ENCODE results near the gene GRB2. TPM values are rescaled to one million over a fixed set of nuclear protein-coding genes. Genes with fewer than 3 reads are reported as not detected.

Gene GRB2
- total and polyA plus RNA-seq, 10 of the 15 experiments (the other 5 are each of a cell fraction or from before 2014, with no cell fraction given) = 113 to 268 (median 158) TPM

- TF ChIP-seq STAT3 (IDR thresholded peaks at IDR 0.05; ENCODE audit: low read depth, low read length) (no peak), BCL3 (IDR thresholded peaks at IDR 0.05; ENCODE audit: borderline replicate concordance, insufficient read depth, low read depth, low read length, poor library complexity, severe bottlenecking) (no peak), RBBP5 (conservative IDR thresholded peaks at IDR 0.05) (no peak), NR2F1 (conservative IDR thresholded peaks at IDR 0.05) (peak; percentile 95), SMC3 (IDR thresholded peaks at IDR 0.05; ENCODE audit: borderline replicate concordance, low read length) (peak; percentile 35; the same call in 1 of the 2 replicates), ETV6 (conservative IDR thresholded peaks at IDR 0.05 in 1 of 2, IDR thresholded peaks at IDR 0.05 in 1 of 2; ENCODE audit: borderline replicate concordance in 1 of 2, low read depth in 1 of 2) (no peak), MTA2 (IDR thresholded peaks at IDR 0.05; ENCODE audit: low read depth) (no peak), ZNF687 (IDR thresholded peaks at IDR 0.05) (peak; percentile 27; the same call in 1 of the 2 replicates), KDM1A (IDR thresholded peaks at IDR 0.05; ENCODE audit: borderline replicate concordance) (no peak), BMI1 (IDR thresholded peaks at IDR 0.05; ENCODE audit: borderline replicate concordance) (no peak), NRF1 (conservative IDR thresholded peaks at IDR 0.05; ENCODE audit: low read depth, low read length) (0 out of 2 replicates have a peak, but pooled peaks have one; percentile 13), CEBPZ (IDR thresholded peaks at IDR 0.05; ENCODE audit: low read depth, low read length) (no peak)
- TF ChIP-seq, protein P1, sequence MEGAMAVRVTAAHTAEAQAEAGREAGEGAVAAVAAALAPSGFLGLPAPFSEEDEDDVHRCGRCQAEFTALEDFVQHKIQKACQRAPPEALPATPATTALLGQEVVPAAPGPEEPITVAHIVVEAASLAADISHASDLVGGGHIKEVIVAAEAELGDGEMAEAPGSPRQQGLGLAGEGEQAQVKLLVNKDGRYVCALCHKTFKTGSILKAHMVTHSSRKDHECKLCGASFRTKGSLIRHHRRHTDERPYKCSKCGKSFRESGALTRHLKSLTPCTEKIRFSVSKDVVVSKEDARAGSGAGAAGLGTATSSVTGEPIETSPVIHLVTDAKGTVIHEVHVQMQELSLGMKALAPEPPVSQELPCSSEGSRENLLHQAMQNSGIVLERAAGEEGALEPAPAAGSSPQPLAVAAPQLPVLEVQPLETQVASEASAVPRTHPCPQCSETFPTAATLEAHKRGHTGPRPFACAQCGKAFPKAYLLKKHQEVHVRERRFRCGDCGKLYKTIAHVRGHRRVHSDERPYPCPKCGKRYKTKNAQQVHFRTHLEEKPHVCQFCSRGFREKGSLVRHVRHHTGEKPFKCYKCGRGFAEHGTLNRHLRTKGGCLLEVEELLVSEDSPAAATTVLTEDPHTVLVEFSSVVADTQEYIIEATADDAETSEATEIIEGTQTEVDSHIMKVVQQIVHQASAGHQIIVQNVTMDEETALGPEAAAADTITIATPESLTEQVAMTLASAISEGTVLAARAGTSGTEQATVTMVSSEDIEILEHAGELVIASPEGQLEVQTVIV (IDR thresholded peaks at IDR 0.05; ENCODE audit: borderline replicate concordance, partially characterized antibody) = no peak
- TF ChIP-seq, protein P2, sequence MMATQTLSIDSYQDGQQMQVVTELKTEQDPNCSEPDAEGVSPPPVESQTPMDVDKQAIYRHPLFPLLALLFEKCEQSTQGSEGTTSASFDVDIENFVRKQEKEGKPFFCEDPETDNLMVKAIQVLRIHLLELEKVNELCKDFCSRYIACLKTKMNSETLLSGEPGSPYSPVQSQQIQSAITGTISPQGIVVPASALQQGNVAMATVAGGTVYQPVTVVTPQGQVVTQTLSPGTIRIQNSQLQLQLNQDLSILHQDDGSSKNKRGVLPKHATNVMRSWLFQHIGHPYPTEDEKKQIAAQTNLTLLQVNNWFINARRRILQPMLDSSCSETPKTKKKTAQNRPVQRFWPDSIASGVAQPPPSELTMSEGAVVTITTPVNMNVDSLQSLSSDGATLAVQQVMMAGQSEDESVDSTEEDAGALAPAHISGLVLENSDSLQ (IDR thresholded peaks at IDR 0.05) = peak; percentile 99
These were observed 116.2 kb downstream of the GRB2 start, which contains the start of gene SLC25A19 (continued) for GRCh38 chr17:75289115-75289831.

Data from GM12878 (cell line).